Measurements from ENCODE around the gene PLCXD3.

Gene PLCXD3

GRCh38 chr5:41415242-41415641 is 95.2 kb downstream of the PLCXD3 start:
- TF ChIP-seq, protein P1, sequence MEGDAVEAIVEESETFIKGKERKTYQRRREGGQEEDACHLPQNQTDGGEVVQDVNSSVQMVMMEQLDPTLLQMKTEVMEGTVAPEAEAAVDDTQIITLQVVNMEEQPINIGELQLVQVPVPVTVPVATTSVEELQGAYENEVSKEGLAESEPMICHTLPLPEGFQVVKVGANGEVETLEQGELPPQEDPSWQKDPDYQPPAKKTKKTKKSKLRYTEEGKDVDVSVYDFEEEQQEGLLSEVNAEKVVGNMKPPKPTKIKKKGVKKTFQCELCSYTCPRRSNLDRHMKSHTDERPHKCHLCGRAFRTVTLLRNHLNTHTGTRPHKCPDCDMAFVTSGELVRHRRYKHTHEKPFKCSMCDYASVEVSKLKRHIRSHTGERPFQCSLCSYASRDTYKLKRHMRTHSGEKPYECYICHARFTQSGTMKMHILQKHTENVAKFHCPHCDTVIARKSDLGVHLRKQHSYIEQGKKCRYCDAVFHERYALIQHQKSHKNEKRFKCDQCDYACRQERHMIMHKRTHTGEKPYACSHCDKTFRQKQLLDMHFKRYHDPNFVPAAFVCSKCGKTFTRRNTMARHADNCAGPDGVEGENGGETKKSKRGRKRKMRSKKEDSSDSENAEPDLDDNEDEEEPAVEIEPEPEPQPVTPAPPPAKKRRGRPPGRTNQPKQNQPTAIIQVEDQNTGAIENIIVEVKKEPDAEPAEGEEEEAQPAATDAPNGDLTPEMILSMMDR (conservative IDR thresholded peaks at IDR 0.05; ENCODE audit: low read depth, low read length), result no peak
- H3K4me3 ChIP-seq (ENCODE audit: low read depth, low read length), result no peak overlapping the region
- DNase-seq (ENCODE audit: low read depth), result no peak

- peak; percentile 93 for DNase-seq (ENCODE audit: low read depth)
- no peak overlapping the region for H3K4me3 ChIP-seq (ENCODE audit: low read depth, low read length)
- TF ChIP-seq, protein P1 (conservative IDR thresholded peaks at IDR 0.05; ENCODE audit: low read depth, low read length), result no peak
Observed at GRCh38 chr5:41414598-41414997, 95.8 kb downstream of the PLCXD3 start.

GRCh38 chr5:41413074-41413473 is 97.3 kb downstream of the PLCXD3 start:
- H3K4me3 ChIP-seq (ENCODE audit: low read depth, low read length), result no peak overlapping the region
- no peak for DNase-seq (ENCODE audit: low read depth)
- TF ChIP-seq, protein P1 (conservative IDR thresholded peaks at IDR 0.05; ENCODE audit: low read depth, low read length), result no peak

GRCh38 chr5:41412496-41412895 is 97.9 kb downstream of the PLCXD3 start:
- TF ChIP-seq, protein P1 (conservative IDR thresholded peaks at IDR 0.05; ENCODE audit: low read depth, low read length), result no peak
- no peak for DNase-seq (ENCODE audit: low read depth)
- no peak overlapping the region for H3K4me3 ChIP-seq (ENCODE audit: low read depth, low read length)

DNA sequence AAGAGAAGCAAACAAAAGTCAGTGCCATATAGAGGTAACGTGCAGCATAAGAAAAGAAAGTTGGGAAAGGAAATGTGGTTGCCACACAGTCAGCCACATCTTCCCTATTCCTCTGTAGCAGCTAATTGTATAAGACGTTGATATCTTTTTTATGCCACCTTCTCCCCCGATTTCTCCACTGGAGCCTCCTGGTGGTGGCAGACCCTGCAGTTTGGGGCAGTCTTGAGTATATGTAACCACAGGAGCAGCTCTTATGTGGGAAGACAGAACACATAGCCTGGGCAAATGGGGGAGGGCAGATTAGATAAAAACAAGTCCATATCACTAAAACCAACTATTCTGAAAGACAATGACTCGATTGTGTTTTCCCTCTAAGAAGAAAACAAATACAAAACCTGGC is 99.7 kb downstream of the PLCXD3 start:
- no peak overlapping the region for H3K4me3 ChIP-seq (ENCODE audit: low read depth, low read length)
- TF ChIP-seq, protein P1 (conservative IDR thresholded peaks at IDR 0.05; ENCODE audit: low read depth, low read length), result peak; percentile 8
- no peak for DNase-seq (ENCODE audit: low read depth)

- DNase-seq (ENCODE audit: low read depth), result no peak
Observed at GRCh38 chr5:41410307-41410706, 100.1 kb downstream of the PLCXD3 start.

More at GRCh38 chr5:41410307-41410706, 100.1 kb downstream of the PLCXD3 start:
- no peak overlapping the region for H3K4me3 ChIP-seq (ENCODE audit: low read depth, low read length)
- TF ChIP-seq, protein P1 (conservative IDR thresholded peaks at IDR 0.05; ENCODE audit: low read depth, low read length), result no peak

Measured in choroid plexus epithelial cell (primary cell).